ENCODE measurements around the gene ASCL2.

The ASCL2 gene

GRCh38 chr11:2298131-2298794 lies 27.9 kb upstream of the ASCL2 start:
- no peaks in the 10 kb centered on the region for H3K9me2 ChIP-seq (replicated peaks; ENCODE audit: control insufficient read depth, low read length)
- H3K9me3 ChIP-seq (ENCODE audit: control insufficient read depth, insufficient read depth, low read length), result no peaks in the 10 kb centered on the region
- H3F3A ChIP-seq (ENCODE audit: control insufficient read depth, insufficient read depth), result no peaks in the 10 kb centered on the region
- H3K4me2 ChIP-seq (ENCODE audit: low read length), result no peak overlapping the region
- no peak overlapping the region for H3K27ac ChIP-seq (ENCODE audit: low read depth, low read length)
- H3K79me2 ChIP-seq (ENCODE audit: control insufficient read depth, low read length), result no peaks in the 10 kb centered on the region
- no peak overlapping the region for H3K4me3 ChIP-seq (ENCODE audit: low read length)
- no peaks in the 10 kb centered on the region for H3K27me3 ChIP-seq (ENCODE audit: control insufficient read depth, low read length)
- H3K4me1 ChIP-seq (ENCODE audit: control insufficient read depth, low read length), result peaks cover 26% of the 10 kb centered on the region
- H3K36me3 ChIP-seq (ENCODE audit: control insufficient read depth, low read length), result no peaks in the 10 kb centered on the region
- TF ChIP-seq, protein P1, sequence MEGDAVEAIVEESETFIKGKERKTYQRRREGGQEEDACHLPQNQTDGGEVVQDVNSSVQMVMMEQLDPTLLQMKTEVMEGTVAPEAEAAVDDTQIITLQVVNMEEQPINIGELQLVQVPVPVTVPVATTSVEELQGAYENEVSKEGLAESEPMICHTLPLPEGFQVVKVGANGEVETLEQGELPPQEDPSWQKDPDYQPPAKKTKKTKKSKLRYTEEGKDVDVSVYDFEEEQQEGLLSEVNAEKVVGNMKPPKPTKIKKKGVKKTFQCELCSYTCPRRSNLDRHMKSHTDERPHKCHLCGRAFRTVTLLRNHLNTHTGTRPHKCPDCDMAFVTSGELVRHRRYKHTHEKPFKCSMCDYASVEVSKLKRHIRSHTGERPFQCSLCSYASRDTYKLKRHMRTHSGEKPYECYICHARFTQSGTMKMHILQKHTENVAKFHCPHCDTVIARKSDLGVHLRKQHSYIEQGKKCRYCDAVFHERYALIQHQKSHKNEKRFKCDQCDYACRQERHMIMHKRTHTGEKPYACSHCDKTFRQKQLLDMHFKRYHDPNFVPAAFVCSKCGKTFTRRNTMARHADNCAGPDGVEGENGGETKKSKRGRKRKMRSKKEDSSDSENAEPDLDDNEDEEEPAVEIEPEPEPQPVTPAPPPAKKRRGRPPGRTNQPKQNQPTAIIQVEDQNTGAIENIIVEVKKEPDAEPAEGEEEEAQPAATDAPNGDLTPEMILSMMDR (IDR thresholded peaks at IDR 0.05; ENCODE audit: low read depth, low read length, poor library complexity, severe bottlenecking), result no peak
- no peak for TF ChIP-seq EZH2phosphoT487 (IDR thresholded peaks at IDR 0.05; ENCODE audit: borderline replicate concordance, low read length)
- H4K20me1 ChIP-seq (ENCODE audit: control insufficient read depth, insufficient read depth, low read depth, low read length), result no peaks in the 10 kb centered on the region

- Histone ChIP-seq H3K27ac (ENCODE audit: low read depth, low read length) (no peak overlapping the region), H3K9me2 (replicated peaks; ENCODE audit: control insufficient read depth, low read length) (no peaks in the 10 kb centered on the region), H4K20me1 (ENCODE audit: control insufficient read depth, insufficient read depth, low read depth, low read length) (no peaks in the 10 kb centered on the region), H3K4me3 (ENCODE audit: low read length) (no peak overlapping the region), H3K4me2 (ENCODE audit: low read length) (no peak overlapping the region), H3K36me3 (ENCODE audit: control insufficient read depth, low read length) (no peaks in the 10 kb centered on the region), H3F3A (ENCODE audit: control insufficient read depth, insufficient read depth) (no peaks in the 10 kb centered on the region), H3K79me2 (ENCODE audit: control insufficient read depth, low read length) (no peaks in the 10 kb centered on the region), H3K9me3 (ENCODE audit: control insufficient read depth, insufficient read depth, low read length) (no peaks in the 10 kb centered on the region), H3K4me1 (ENCODE audit: control insufficient read depth, low read length) (peaks cover 24% of the 10 kb centered on the region), H3K27me3 (ENCODE audit: control insufficient read depth, low read length) (no peaks in the 10 kb centered on the region)
- TF ChIP-seq, protein P1 (IDR thresholded peaks at IDR 0.05; ENCODE audit: low read depth, low read length, poor library complexity, severe bottlenecking), result no peak
- TF ChIP-seq EZH2phosphoT487 (IDR thresholded peaks at IDR 0.05; ENCODE audit: borderline replicate concordance, low read length), result no peak
These were observed 27.2 kb upstream of the ASCL2 start for GRCh38 chr11:2297623-2298030.

- Histone ChIP-seq H3K4me2 (ENCODE audit: low read length) (no peak overlapping the region), H3F3A (ENCODE audit: control insufficient read depth, insufficient read depth) (no peaks in the 10 kb centered on the region), H3K27ac (ENCODE audit: low read depth, low read length) (no peak overlapping the region), H3K4me1 (ENCODE audit: control insufficient read depth, low read length) (peaks cover 19% of the 10 kb centered on the region), H4K20me1 (ENCODE audit: control insufficient read depth, insufficient read depth, low read depth, low read length) (no peaks in the 10 kb centered on the region), H3K36me3 (ENCODE audit: control insufficient read depth, low read length) (no peaks in the 10 kb centered on the region), H3K4me3 (ENCODE audit: low read length) (no peak overlapping the region), H3K79me2 (ENCODE audit: control insufficient read depth, low read length) (no peaks in the 10 kb centered on the region), H3K9me3 (ENCODE audit: control insufficient read depth, insufficient read depth, low read length) (no peaks in the 10 kb centered on the region), H3K27me3 (ENCODE audit: control insufficient read depth, low read length) (no peaks in the 10 kb centered on the region), H3K9me2 (replicated peaks; ENCODE audit: control insufficient read depth, low read length) (no peaks in the 10 kb centered on the region)
- TF ChIP-seq, protein P1 (IDR thresholded peaks at IDR 0.05; ENCODE audit: low read depth, low read length, poor library complexity, severe bottlenecking), result no peak
- TF ChIP-seq EZH2phosphoT487 (IDR thresholded peaks at IDR 0.05; ENCODE audit: borderline replicate concordance, low read length), result no peak
These were observed 26.7 kb upstream of the ASCL2 start for GRCh38 chr11:2296913-2297622.
